ENCODE measurements around the gene PRR19. TPM values are rescaled to one million over a fixed set of nuclear protein-coding genes. Genes with fewer than 3 reads are reported as not detected.

Gene PRR19
- polyA plus RNA-seq, 4 donors = 1.7 to 2.1 (median 1.8) TPM

- no peak for DNase-seq (ENCODE audit: low read depth in 4 of 4, low spot score in 3 of 4)
These were observed 31.4 kb upstream of the PRR19 start for GRCh38 chr19:42270346-42271044.

- DNase-seq (ENCODE audit: low read depth in 4 of 4, low spot score in 3 of 4) = no peak
These were observed 30.9 kb upstream of the PRR19 start for GRCh38 chr19:42271045-42271419.

GRCh38 chr19:42271861-42272534, 29.9 kb upstream of the PRR19 start:
- DNase-seq (ENCODE audit: low read depth in 4 of 4, low spot score in 3 of 4) = no peak

GRCh38 chr19:42272535-42272897, 29.4 kb upstream of the PRR19 start:
- no peak for DNase-seq (ENCODE audit: low read depth in 4 of 4, low spot score in 3 of 4)

GRCh38 chr19:42272989-42273406, 28.9 kb upstream of the PRR19 start:
- no peak for DNase-seq (ENCODE audit: low read depth in 4 of 4, low spot score in 3 of 4)

GRCh38 chr19:42273407-42274064, 28.4 kb upstream of the PRR19 start:
- DNase-seq (ENCODE audit: low read depth in 4 of 4, low spot score in 3 of 4) = no peak

GRCh38 chr19:42274065-42274682, 27.8 kb upstream of the PRR19 start:
- DNase-seq (ENCODE audit: low read depth in 4 of 4, low spot score in 3 of 4) = no peak

GRCh38 chr19:42275103-42275502, 26.8 kb upstream of the PRR19 start:
- no peak for DNase-seq (ENCODE audit: low read depth in 4 of 4, low spot score in 3 of 4)

GRCh38 chr19:42275517-42275916, 26.4 kb upstream of the PRR19 start:
- DNase-seq (ENCODE audit: low read depth in 4 of 4, low spot score in 3 of 4) = no peak

- DNase-seq (ENCODE audit: low read depth in 4 of 4, low spot score in 3 of 4) = no peak
These were observed 25.6 kb upstream of the PRR19 start for GRCh38 chr19:42276284-42276683.

- DNase-seq (ENCODE audit: low read depth in 4 of 4, low spot score in 3 of 4) = no peak
These were observed 25.1 kb upstream of the PRR19 start for GRCh38 chr19:42276821-42277220.

GRCh38 chr19:42277821-42278451, 24.0 kb upstream of the PRR19 start:
- no peak for DNase-seq (ENCODE audit: low read depth in 4 of 4, low spot score in 3 of 4)

- no peak for DNase-seq (ENCODE audit: low read depth in 4 of 4, low spot score in 3 of 4)
These were observed 23.3 kb upstream of the PRR19 start for GRCh38 chr19:42278452-42279154.

GRCh38 chr19:42279155-42279901, 22.6 kb upstream of the PRR19 start:
- no peak for DNase-seq (ENCODE audit: low read depth in 4 of 4, low spot score in 3 of 4)

- no peak for DNase-seq (ENCODE audit: low read depth in 4 of 4, low spot score in 3 of 4)
These were observed 21.8 kb upstream of the PRR19 start for GRCh38 chr19:42279902-42280814.

- no peak for DNase-seq (ENCODE audit: low read depth in 4 of 4, low spot score in 3 of 4)
These were observed 21.2 kb upstream of the PRR19 start for GRCh38 chr19:42280815-42281145.

- no peak for DNase-seq (ENCODE audit: low read depth in 4 of 4, low spot score in 3 of 4)
These were observed 20.6 kb upstream of the PRR19 start for GRCh38 chr19:42281146-42281826.

Measured in left renal pelvis (tissue), 4 donors.